Measurements from ENCODE around the gene PTPRC. TPM values are rescaled to one million over a fixed set of nuclear protein-coding genes. Genes with fewer than 3 reads are reported as not detected.

The PTPRC gene
- polyA plus RNA-seq, 1 donor (not counting 4 experiments of a cell fraction or from before 2014, with no cell fraction given) = not detected

GRCh38 chr1:198631292-198631691 lies 7.5 kb upstream of the PTPRC start:
- H3K9me1 ChIP-seq (ENCODE audit: control insufficient read depth, extremely low read depth, insufficient read depth, low read length) = no peaks in the 10 kb centered on the region
- dilution Hi-C loops (cut with MboI; ENCODE audit: extremely low pct_ligation_motif_present, low sequenced_read_pairs) = no loop called here
- DNase-seq (ENCODE audit: low read depth, low spot score) (no peak), FAIRE-seq (no peak)
- H3K79me2 ChIP-seq (ENCODE audit: control insufficient read depth, insufficient read depth, low read length) = no peaks in the 10 kb centered on the region
- no peak overlapping the region for H3K4me3 ChIP-seq (ENCODE audit: control insufficient read depth in 2 of 3, extremely low read depth in 1 of 3, insufficient read depth in 2 of 3, low read depth in 1 of 3, low read length in 3 of 3)
- no peak overlapping the region for H2AFZ ChIP-seq (ENCODE audit: control insufficient read depth, low read length)
- H3K4me1 ChIP-seq (ENCODE audit: control insufficient read depth, extremely low read depth, insufficient read depth, low read length) = no peaks in the 10 kb centered on the region
- H3K36me3 ChIP-seq (ENCODE audit: control insufficient read depth in 2 of 2, extremely low read depth in 1 of 2, insufficient read depth in 2 of 2, low read length in 2 of 2) = no peaks in the 10 kb centered on the region
- H3K27ac ChIP-seq (ENCODE audit: control insufficient read depth, insufficient read depth, low read length) = no peak overlapping the region
- no peaks in the 10 kb centered on the region for H4K20me1 ChIP-seq (ENCODE audit: control insufficient read depth, extremely low read depth, insufficient read depth, low read length)
- no peaks in the 10 kb centered on the region for H3K27me3 ChIP-seq (ENCODE audit: control insufficient read depth, extremely low read depth, insufficient read depth, low read length)
- H3K9ac ChIP-seq (ENCODE audit: control insufficient read depth, extremely low read depth, insufficient read depth, low read length) = no peak overlapping the region
- no peak for TF ChIP-seq EZH2 (IDR thresholded peaks at IDR 0.05; ENCODE audit: low read length)
- no peak for TF ChIP-seq CTCF (optimal IDR thresholded peaks at IDR 0.05 in 1 of 3, IDR thresholded peaks at IDR 0.05 in 1 of 3, conservative IDR thresholded peaks at IDR 0.05 in 1 of 3; ENCODE audit: extremely low read depth in 1 of 3, insufficient read depth in 2 of 3, low read length in 3 of 3)
- no peaks in the 10 kb centered on the region for H3K9me3 ChIP-seq (ENCODE audit: control insufficient read depth, low read depth, low read length)
- H3K4me2 ChIP-seq (ENCODE audit: control insufficient read depth, extremely low read depth, insufficient read depth, low read depth, low read length) = no peak overlapping the region

- TF ChIP-seq CTCF (optimal IDR thresholded peaks at IDR 0.05 in 1 of 3, IDR thresholded peaks at IDR 0.05 in 1 of 3, conservative IDR thresholded peaks at IDR 0.05 in 1 of 3; ENCODE audit: extremely low read depth in 1 of 3, insufficient read depth in 2 of 3, low read length in 3 of 3) (no peak), EZH2 (IDR thresholded peaks at IDR 0.05; ENCODE audit: low read length) (no peak)
- no peak for FAIRE-seq
- no peaks in the 10 kb centered on the region for H3K27me3 ChIP-seq (ENCODE audit: control insufficient read depth, extremely low read depth, insufficient read depth, low read length)
- no peaks in the 10 kb centered on the region for H3K4me1 ChIP-seq (ENCODE audit: control insufficient read depth, extremely low read depth, insufficient read depth, low read length)
- H3K9ac ChIP-seq (ENCODE audit: control insufficient read depth, extremely low read depth, insufficient read depth, low read length) = no peak overlapping the region
- no peaks in the 10 kb centered on the region for H3K9me3 ChIP-seq (ENCODE audit: control insufficient read depth, low read depth, low read length)
- no peaks in the 10 kb centered on the region for H4K20me1 ChIP-seq (ENCODE audit: control insufficient read depth, extremely low read depth, insufficient read depth, low read length)
- no peak overlapping the region for H3K27ac ChIP-seq (ENCODE audit: control insufficient read depth, insufficient read depth, low read length)
- no peaks in the 10 kb centered on the region for H3K36me3 ChIP-seq (ENCODE audit: control insufficient read depth in 2 of 2, extremely low read depth in 1 of 2, insufficient read depth in 2 of 2, low read length in 2 of 2)
- dilution Hi-C loops (cut with MboI; ENCODE audit: extremely low pct_ligation_motif_present, low sequenced_read_pairs) = no loop called here
- H3K79me2 ChIP-seq (ENCODE audit: control insufficient read depth, insufficient read depth, low read length) = no peaks in the 10 kb centered on the region
- H3K4me3 ChIP-seq (ENCODE audit: control insufficient read depth in 2 of 3, extremely low read depth in 1 of 3, insufficient read depth in 2 of 3, low read depth in 1 of 3, low read length in 3 of 3) = no peak overlapping the region
- H3K4me2 ChIP-seq (ENCODE audit: control insufficient read depth, extremely low read depth, insufficient read depth, low read depth, low read length) = no peak overlapping the region
- no peak overlapping the region for H2AFZ ChIP-seq (ENCODE audit: control insufficient read depth, low read length)
- no peak for DNase-seq (ENCODE audit: low read depth, low spot score)
- no peaks in the 10 kb centered on the region for H3K9me1 ChIP-seq (ENCODE audit: control insufficient read depth, extremely low read depth, insufficient read depth, low read length)
Measured at GRCh38 chr1:198632007-198632406, 6.8 kb upstream of the PTPRC start.

All from keratinocyte (primary cell).